K562 (cell line): ENCODE data around the gene AKNA. TPM values are rescaled to one million over a fixed set of nuclear protein-coding genes. Genes with fewer than 3 reads are reported as not detected.

Experiments used
- ATAC-seq: fragments of 200-7000 bp; cut with Tn5 transposase; 3 replicates; pipeline ENCODE4 v1.9.1; 2020; ENCODE audit warnings: moderate library complexity
- BruUV-seq: library from RNA; stranded (reverse); fragments of 400-500 nt; replicated peaks from 2 replicates; lab custom pipeline; 2021; lab: Mats Ljungman, UMichigan
- CTCF ChIA-PET: fragments of 300-600 bp; formaldehyde crosslinking; extraction: SDS; loops from one replicate; lab custom pipeline; 2021; ENCODE audit warnings: low intra/inter-chr PET ratio; lab: Yijun Ruan, JAX
- POLR2A ChIA-PET: fragments of 300-600, 350-650 bp; sonication (Branson Sonifier 250); formaldehyde crosslinking; extraction: SDS; loops from one replicate; lab custom pipeline; 2021; ENCODE audit warnings: antibody characterized with exemption, inconsistent platforms; lab: Yijun Ruan, JAX
- DNase-seq, 4 experiments: peaks; one replicate each; pipeline versions ENCODE4 v3.0.0 to v3.0.0-alpha.2; 2011 to 2018; ENCODE audit warnings: low spot score in 3 of 4, mixed read lengths in 3 of 4; ENCODE audit errors: extremely low read depth in 1 of 4
- FAIRE-seq: peaks from 2 replicates; lab custom pipeline; 2011; peaks lifted over from hg19 to GRCh38; lab: Jason Lieb, UNC
- H2AFZ ChIP-seq: 2 replicates; pipeline ENCODE4 v1.6.0; 2011; ENCODE audit warnings: low read depth, low read length, control low read depth, inconsistent platforms
- H3K27ac ChIP-seq: fragments of 200-600 bp; 3 replicates; pipeline ENCODE4 v1.8.0; 2011; ENCODE audit warnings: low read depth, mild to moderate bottlenecking, control low read depth, inconsistent platforms, low read length, moderate library complexity, mixed read lengths; ENCODE audit errors: extremely low read depth
- H3K27me3 ChIP-seq, 2 experiments: fragments of 300-600 bp in 1 of 2; 2 replicates in 1 of 2; 3 replicates in 1 of 2; pipeline versions ENCODE4 v1.6.0 to v1.8.0; 2011; ENCODE audit warnings: inconsistent platforms in 2 of 2, low read length in 2 of 2, mild to moderate bottlenecking in 1 of 2, mixed read lengths in 1 of 2, moderate library complexity in 1 of 2; ENCODE audit not compliant: control insufficient read depth in 2 of 2, insufficient read depth in 2 of 2
- H3K36me3 ChIP-seq: fragments of 300-600 bp; 3 replicates; pipeline ENCODE4 v1.8.0; 2011; ENCODE audit warnings: mild to moderate bottlenecking, low read length, inconsistent platforms; ENCODE audit not compliant: control insufficient read depth, insufficient read depth
- H3K4me1 ChIP-seq, 2 experiments: fragments of 200-600 bp in 1 of 2; replicated peaks in 1 of 2; 2 replicates in 1 of 2; 3 replicates in 1 of 2; pipeline versions ENCODE4 v1.5.1 to v1.8.0; 2011; ENCODE audit warnings: inconsistent platforms in 2 of 2, low read length in 2 of 2, mild to moderate bottlenecking in 1 of 2, mixed read lengths in 1 of 2, moderate library complexity in 1 of 2; ENCODE audit not compliant: control insufficient read depth in 2 of 2, insufficient read depth in 2 of 2
- H3K4me2 ChIP-seq: 2 replicates; pipeline ENCODE4 v1.6.1; 2011; ENCODE audit warnings: low read length, control low read depth, inconsistent platforms, mixed read lengths; ENCODE audit not compliant: insufficient read depth
- H3K4me3 ChIP-seq: fragments of 200-600 bp; sonication (generic), shearing (Covaris generic); 2 replicates; pipeline ENCODE4 v1.5.1; 2016; ENCODE audit warnings: control low read depth, inconsistent platforms
- H3K79me2 ChIP-seq: fragments of 200-600 bp; 3 replicates; pipeline ENCODE4 v1.8.0; 2011; ENCODE audit warnings: low read length, inconsistent platforms; ENCODE audit not compliant: control insufficient read depth, insufficient read depth
- H3K9ac ChIP-seq, 2 experiments: 2 replicates each; pipeline versions ENCODE4 v1.6.0 to v1.6.1; 2011; ENCODE audit warnings: low read depth in 2 of 2, low read length in 2 of 2, control low read depth in 1 of 2, inconsistent platforms in 1 of 2, mild to moderate bottlenecking in 1 of 2, mixed read lengths in 1 of 2; ENCODE audit not compliant: insufficient read depth in 1 of 2
- H3K9me1 ChIP-seq: one replicate; pipeline ENCODE4 v1.6.0; 2011; ENCODE audit warnings: inconsistent platforms, mild to moderate bottlenecking, low read length, moderate library complexity; ENCODE audit not compliant: control insufficient read depth, insufficient read depth
- H3K9me3 ChIP-seq: replicated peaks from 2 replicates; pipeline ENCODE4 v1.5.1; 2011; ENCODE audit warnings: low read depth, low read length, inconsistent platforms; ENCODE audit not compliant: control insufficient read depth, insufficient read depth
- H4K20me1 ChIP-seq: replicated peaks from 2 replicates; pipeline ENCODE4 v1.6.1; 2011; ENCODE audit warnings: low read length, inconsistent platforms, mixed read lengths; ENCODE audit not compliant: control insufficient read depth, insufficient read depth
- CBX8 ChIP-seq: fragments of 200-600 bp; sonication (generic); IDR thresholded peaks from 2 replicates; pipeline ENCODE4 v1.6.1; 2012; ENCODE audit warnings: borderline replicate concordance, mixed run types, low read depth, mild to moderate bottlenecking, moderate library complexity, mixed read lengths, low read length, control low read depth, inconsistent platforms; ENCODE audit not compliant: poor library complexity, severe bottlenecking; ENCODE audit errors: extremely low read depth
- CHCHD3 ChIP-seq: fragments of 250-450 bp; sonication (Bioruptor Pico); IDR thresholded peaks from 2 replicates; pipeline ENCODE4 v2.1.2; 2022; ENCODE audit warnings: mild to moderate bottlenecking
- DPF2 ChIP-seq: fragments of 450-650 bp; IDR thresholded peaks from 2 replicates; pipeline ENCODE4 v1.6.1; 2016
- GABPB1 ChIP-seq: sonication (generic); formaldehyde crosslinking; IDR thresholded peaks from 2 replicates; pipeline ENCODE4 v1.8.0; 2022; ENCODE audit warnings: mild to moderate bottlenecking, missing genetic modification reagents
- GTF2A2 ChIP-seq: IDR thresholded peaks from 2 replicates; pipeline ENCODE4 v1.6.1; 2016; ENCODE audit warnings: mild to moderate bottlenecking, missing genetic modification characterization, missing compliant biosample characterization
- POLR2G ChIP-seq: fragments of 200-400 bp; formaldehyde crosslinking; IDR thresholded peaks from 2 replicates; pipeline ENCODE4 v1.6.1; 2017; ENCODE audit warnings: low read depth, mild to moderate bottlenecking, antibody characterized with exemption, low read length, moderate library complexity
- RBM22 ChIP-seq: fragments of 200-400 bp; formaldehyde crosslinking; IDR thresholded peaks from 2 replicates; pipeline ENCODE4 v1.6.1; 2018; ENCODE audit warnings: low read length, low read depth; ENCODE audit not compliant: poor library complexity, severe bottlenecking
- SAFB ChIP-seq: fragments of 200-400 bp; formaldehyde crosslinking; IDR thresholded peaks from 2 replicates; pipeline ENCODE4 v1.6.1; 2017; ENCODE audit warnings: low read depth, low read length, borderline replicate concordance
- SNRNP70 ChIP-seq: fragments of 200-400 bp; formaldehyde crosslinking; optimal IDR thresholded peaks from 2 replicates; pipeline ENCODE3; 2017; ENCODE audit warnings: low read depth, low read length
- SRSF9 ChIP-seq: fragments of 200-400 bp; formaldehyde crosslinking; IDR thresholded peaks from 2 replicates; pipeline ENCODE4 v1.6.1; 2017; ENCODE audit warnings: low read depth, low read length, borderline replicate concordance
- TCF7L2 ChIP-seq: fragments of 150-350 bp; IDR thresholded peaks from 2 replicates; pipeline ENCODE4 v1.6.1; 2016; ENCODE audit warnings: low read depth, mild to moderate bottlenecking, low read length, moderate library complexity
- ZNF23 ChIP-seq: fragments of 250-450 bp; sonication (Bioruptor Pico); IDR thresholded peaks from 2 replicates; pipeline ENCODE4 v1.4.0; 2020; ENCODE audit warnings: mild to moderate bottlenecking
- ZNF717 ChIP-seq: fragments of 250-450 bp; sonication (Bioruptor Pico); IDR thresholded peaks from 2 replicates; pipeline ENCODE4 v1.5.0; 2021
- WGBS: fragments of 100-300 bp; shearing (Covaris generic); methylation state at CpG from one replicate; pipeline ENCODE4 v1.1.6; 2016; ENCODE audit warnings: low coverage, mixed read lengths; ENCODE audit not compliant: insufficient coverage; ENCODE audit errors: missing lambda C conversion rate; 5-methylcytosine and 5-hydroxymethylcytosine counted together
- in situ Hi-C: fragments of 300-500 bp; cut with MboI; formaldehyde crosslinking; loops from 4 replicates; pipeline ENCODE4 v1.15.0; 2018; ENCODE audit warnings: inconsistent platforms, mixed read lengths
- intact Hi-C: fragments of 100-400 bp; cut with micrococcal nuclease; formaldehyde crosslinking; loops from 2 replicates; pipeline ENCODE4 v1.14.2; 2022
- polyA plus RNA-seq, 8 experiments: library from polyadenylated mRNA; depleted of rRNA in 4 of 8; stranded (reverse) in 5 of 8; unstranded in 3 of 8; fragments of >200 nt; fragmentation: Nextera tagmentation in 2 of 8; fragmentation: Illumina TruSeq in 1 of 8; extraction: Ambion mirVana in 2 of 8; extraction: Trizol in 1 of 8; gene quantifications; 2 replicates each; pipeline versions ENCODE4 v1.2.1 to v1.2.3, GENCODE V29; 2011 to 2014; ENCODE audit warnings: inconsistent platforms in 1 of 8, missing spikeins in 1 of 8
- total RNA-seq, 7 experiments: library from RNA; depleted of rRNA in 6 of 7; stranded (reverse); fragments of >200 nt in 6 of 7; fragmentation: Illumina TruSeq in 2 of 7; extraction: Trizol in 2 of 7; gene quantifications; 2 replicates each; pipeline versions ENCODE4 v1.2.1 to v1.2.3, GENCODE V29; 2011 to 2021; ENCODE audit warnings: low replicate concordance in 1 of 7

AKNA gene
- total and polyA plus RNA-seq, 9 of the 15 experiments (the other 6 are each of a cell fraction or from before 2014, with no cell fraction given): 0.29 to 20.5 (median 3.9) TPM

GRCh38 chr9:114336157-114336556, 51.6 kb downstream of the AKNA start:
- peaks cover 0 to 3% of the 10 kb centered on the region in 2 experiments; a peak in 1 of 5 replicates for H3K4me1 ChIP-seq
- no peak overlapping the region for H3K27ac ChIP-seq
- no peaks in the 10 kb centered on the region for H3K9me3 ChIP-seq
- no peak for DNase-seq
- ChIA-PET CTCF (no interaction called here), POLR2A (interaction anchor here (1.0 kb wide), 1 partner anchor 10 kb away, joined by 3 read pairs; no protein-coding TSS in a partner anchor)
- peaks cover 7% of the 10 kb centered on the region; the same call in 1 of the 2 replicates for H4K20me1 ChIP-seq
- no peaks in the 10 kb centered on the region for H3K79me2 ChIP-seq
- BruUV-seq: no TSS peak
- H2AFZ ChIP-seq: no peak overlapping the region
- peaks cover 0 to 9% of the 10 kb centered on the region in 2 experiments; a peak in 1 of 5 replicates for H3K27me3 ChIP-seq
- no peak for TF ChIP-seq SAFB
- TF ChIP-seq SRSF9: no peak
- TF ChIP-seq CHCHD3 (CRISPR knock-in tag): no peak
- TF ChIP-seq GABPB1 (CRISPR knock-in tag): no peak
- TF ChIP-seq CBX8: no peak
- no peak for TF ChIP-seq SNRNP70
- no peak for TF ChIP-seq ZNF23 (CRISPR knock-in tag)
- peak; percentile 55 for TF ChIP-seq POLR2G
- no peak for TF ChIP-seq TCF7L2
- no peak for TF ChIP-seq GTF2A2
- no peak for TF ChIP-seq ZNF717 (CRISPR knock-in tag)
- TF ChIP-seq RBM22: peak; percentile 56
- no peak for TF ChIP-seq DPF2
- no peak overlapping the region for H3K4me3 ChIP-seq
- no peaks in the 10 kb centered on the region for H3K9me1 ChIP-seq
- 54% methylated on average over 10 of the region's 10 CpGs for WGBS
- no peak for ATAC-seq
- intact Hi-C loops (loop anchor here (5.0 kb wide), 2 partner anchors 166 to 316 kb away; no protein-coding TSS in a partner anchor), in situ Hi-C loops (no loop called here)
- peaks cover 4% of the 10 kb centered on the region; the same call in 1 of the 3 replicates for H3K36me3 ChIP-seq
- no peak overlapping the region for H3K9ac ChIP-seq
- no peak for FAIRE-seq
- no peak overlapping the region for H3K4me2 ChIP-seq
